PFSK-1 (cell line): ENCODE measurements around the gene RASSF8.
A peak's percentile ranks its signal among the peaks of the same experiment; 100 is the strongest.

Experiments used
- FOXP2 ChIP-seq: optimal IDR thresholded peaks from 2 replicates; pipeline ENCODE3; 2011; ENCODE audit warnings: borderline replicate concordance, control low read depth, inconsistent platforms; ENCODE audit not compliant: insufficient read depth; ENCODE audit errors: extremely low read length, extremely low read depth
- POLR2AphosphoS5 ChIP-seq: IDR thresholded peaks from 2 replicates; pipeline ENCODE4 v1.6.1; 2012; ENCODE audit warnings: low read depth, mild to moderate bottlenecking, control low read depth, low read length, moderate library complexity
- REST ChIP-seq, 2 experiments: IDR thresholded peaks; 2 replicates each; pipeline versions ENCODE4 v1.6.1 to v1.8.0; 2011 to 2012; ENCODE audit warnings: low read depth in 2 of 2, low read length in 2 of 2, control low read depth in 1 of 2, inconsistent platforms in 1 of 2, mild to moderate bottlenecking in 1 of 2, moderate library complexity in 1 of 2; ENCODE audit not compliant: insufficient read depth in 1 of 2
- SIN3A ChIP-seq: IDR thresholded peaks from 2 replicates; pipeline ENCODE4 v1.6.1; 2012; ENCODE audit warnings: mild to moderate bottlenecking, low read length, moderate library complexity, borderline replicate concordance; ENCODE audit not compliant: insufficient read depth
- TAF1 ChIP-seq: IDR thresholded peaks from 2 replicates; pipeline ENCODE4 v1.6.1; 2012; ENCODE audit warnings: low read length, control low read depth, borderline replicate concordance; ENCODE audit not compliant: insufficient read depth

Gene RASSF8

GRCh38 chr12:26031318-26031717, 72.8 kb downstream of the RASSF8 start:
- no peak for TF ChIP-seq TAF1
- no peak for TF ChIP-seq FOXP2
- TF ChIP-seq REST (IDR thresholded peaks at IDR 0.05; ENCODE audit: insufficient read depth in 1 of 2, low read depth in 2 of 2, low read length in 2 of 2), result no peak
- TF ChIP-seq POLR2AphosphoS5, result no peak
- no peak for TF ChIP-seq SIN3A

GRCh38 chr12:26031827-26032226, 73.3 kb downstream of the RASSF8 start:
- TF ChIP-seq SIN3A (no peak), FOXP2 (no peak), REST (IDR thresholded peaks at IDR 0.05; ENCODE audit: insufficient read depth in 1 of 2, low read depth in 2 of 2, low read length in 2 of 2) (no peak), POLR2AphosphoS5 (no peak), TAF1 (no peak)

DNA sequence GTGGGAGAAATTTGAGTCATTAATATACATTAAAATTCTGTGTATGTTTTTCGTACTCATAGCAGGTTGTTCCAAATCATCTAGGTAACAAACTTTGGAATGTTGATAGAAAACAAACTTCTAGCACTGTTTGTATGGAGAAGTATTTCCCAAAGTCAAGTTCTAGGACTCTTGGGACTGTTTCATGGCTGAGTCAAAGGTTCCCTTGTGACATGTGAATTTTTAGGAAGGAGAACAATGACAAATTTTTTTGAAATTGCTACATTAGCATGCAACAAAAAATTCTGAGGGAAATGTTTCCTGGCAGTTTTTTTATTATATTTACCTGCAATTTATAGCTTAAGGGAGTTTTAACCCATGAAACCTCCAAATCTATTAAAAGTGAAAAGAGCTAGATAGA, 73.8 kb downstream of the RASSF8 start:
- TF ChIP-seq FOXP2, result no peak
- TF ChIP-seq REST (IDR thresholded peaks at IDR 0.05; ENCODE audit: insufficient read depth in 1 of 2, low read depth in 2 of 2, low read length in 2 of 2), result no peak
- no peak for TF ChIP-seq POLR2AphosphoS5
- no peak for TF ChIP-seq TAF1
- no peak for TF ChIP-seq SIN3A

- no peak for TF ChIP-seq SIN3A
- peak; percentile 19 for TF ChIP-seq FOXP2
- peak; percentile 34; the same call in 1 of the 2 replicates for TF ChIP-seq POLR2AphosphoS5
Measured at GRCh38 chr12:26032719-26033241, 74.3 kb downstream of the RASSF8 start.

- TF ChIP-seq TAF1 (no peak), FOXP2 (no peak), SIN3A (no peak), REST (IDR thresholded peaks at IDR 0.05; ENCODE audit: insufficient read depth in 1 of 2, low read depth in 2 of 2, low read length in 2 of 2) (no peak), POLR2AphosphoS5 (no peak)
Measured at GRCh38 chr12:26034371-26035142, 76.1 kb downstream of the RASSF8 start.
